Endodermal cell (in vitro differentiated cells): ENCODE measurements around the gene GZMB. TPM values are rescaled to one million over a fixed set of nuclear protein-coding genes. Genes with fewer than 3 reads are reported as not detected.

Experiments used
- DNase-seq: peaks from one replicate; pipeline ENCODE4 v3.0.0-alpha.2; 2017
- H3K27ac ChIP-seq: 2 replicates; pipeline ENCODE4 v1.5.1; 2013; ENCODE audit warnings: mild to moderate bottlenecking, low read depth, low read length, moderate library complexity
- H3K27me3 ChIP-seq: 2 replicates; pipeline ENCODE4 v1.6.1; 2013; ENCODE audit warnings: mild to moderate bottlenecking, low read length, moderate library complexity; ENCODE audit not compliant: insufficient read depth, control insufficient read depth, poor library complexity, severe bottlenecking
- H3K36me3 ChIP-seq: 2 replicates; pipeline ENCODE4 v1.7.0; 2013; ENCODE audit warnings: mild to moderate bottlenecking, low read length, moderate library complexity; ENCODE audit not compliant: control insufficient read depth, insufficient read depth
- H3K4me1 ChIP-seq: one replicate; pipeline ENCODE4 v1.7.0; 2013; ENCODE audit warnings: low read length; ENCODE audit not compliant: control insufficient read depth, insufficient read depth
- H3K4me3 ChIP-seq: 2 replicates; pipeline ENCODE4 v1.5.1; 2013; ENCODE audit warnings: mild to moderate bottlenecking, low read length, moderate library complexity
- H3K9ac ChIP-seq: 2 replicates; pipeline ENCODE4 v1.6.1; 2013; ENCODE audit warnings: mild to moderate bottlenecking, low read length, moderate library complexity; ENCODE audit not compliant: poor library complexity, severe bottlenecking; ENCODE audit errors: extremely low read depth
- H3K9me3 ChIP-seq: 2 replicates; pipeline ENCODE4 v1.6.1; 2013; ENCODE audit warnings: mild to moderate bottlenecking, low read length, moderate library complexity; ENCODE audit not compliant: control insufficient read depth
- H3K27ac Mint-ChIP-seq: 2 replicates; pipeline ENCODE4 v1.8.0; 2020; ENCODE audit warnings: mixed read lengths
- H3K27me3 Mint-ChIP-seq: 2 replicates; pipeline ENCODE4 v1.8.0; 2021; ENCODE audit warnings: mild to moderate bottlenecking, mixed read lengths; ENCODE audit not compliant: insufficient read depth
- H3K36me3 Mint-ChIP-seq: 2 replicates; pipeline ENCODE4 v1.8.0; 2020; ENCODE audit warnings: low read depth, mixed read lengths
- H3K4me1 Mint-ChIP-seq: 2 replicates; pipeline ENCODE4 v1.8.0; 2020; ENCODE audit warnings: mixed read lengths
- H3K4me3 Mint-ChIP-seq: 2 replicates; pipeline ENCODE4 v1.8.0; 2020; ENCODE audit warnings: mild to moderate bottlenecking, moderate library complexity, mixed read lengths
- H3K9me3 Mint-ChIP-seq: 2 replicates; pipeline ENCODE4 v1.8.0; 2020; ENCODE audit warnings: mild to moderate bottlenecking, mixed read lengths
- CTCF ChIP-seq: fragments of 200-600 bp; sonication (generic); conservative IDR thresholded peaks from 2 replicates; pipeline ENCODE4 v1.5.0; 2021; ENCODE audit warnings: antibody characterized with exemption, mild to moderate bottlenecking
- WGBS, 2 experiments: methylation state at CpG; one replicate each; pipeline versions ENCODE4 v1.1.5 to v1.1.7; 2013; ENCODE audit warnings: missing lambda C conversion rate in 2 of 2, mixed read lengths in 1 of 2; ENCODE audit not compliant: insufficient coverage in 1 of 2, insufficient read length in 1 of 2; 5-methylcytosine and 5-hydroxymethylcytosine counted together
- total RNA-seq, 2 donors: library from RNA; stranded (reverse); fragmentation: NEBNext Ultra II Directional in 1 of 2; extraction: Animal tissue kit (Norgen Biotek cat#: 25700) in 1 of 2; gene quantifications; 2 replicates in 1 of 2; 3 replicates in 1 of 2; pipeline ENCODE4 v1.2.1, GENCODE V29; 2021

Gene GZMB
- total RNA-seq, 2 donors from 2014 or later, result not detected

- 81 to 100% methylated on average over 1 to 3 of the region's 3 CpGs for WGBS, 2 experiments
These were observed 27.7 kb downstream of the GZMB start for GRCh38 chr14:24606297-24606696.

GRCh38 chr14:24605435-24606190, 28.4 kb downstream of the GZMB start:
- H3K27me3 Mint-ChIP-seq, result no peaks in the 10 kb centered on the region
- H3K36me3 Mint-ChIP-seq, result no peaks in the 10 kb centered on the region
- peak; percentile 84 for TF ChIP-seq CTCF
- no peaks in the 10 kb centered on the region for H3K27me3 ChIP-seq
- 83 to 84% methylated on average over 3 of the region's 3 CpGs for WGBS, 2 experiments
- H3K4me3 ChIP-seq, result no peak overlapping the region
- no peaks in the 10 kb centered on the region for H3K9me3 Mint-ChIP-seq
- H3K4me1 Mint-ChIP-seq, result peaks cover 5% of the 10 kb centered on the region
- H3K27ac Mint-ChIP-seq, result no peak overlapping the region
- no peak overlapping the region for H3K9ac ChIP-seq
- no peak overlapping the region for H3K27ac ChIP-seq
- peaks cover 9% of the 10 kb centered on the region for H3K4me1 ChIP-seq
- no peaks in the 10 kb centered on the region for H3K36me3 ChIP-seq
- no peak overlapping the region for H3K4me3 Mint-ChIP-seq
- DNase-seq, result peak; percentile 91
- H3K9me3 ChIP-seq, result no peaks in the 10 kb centered on the region

More at GRCh38 chr14:24606297-24606696, 27.7 kb downstream of the GZMB start:
- no peak overlapping the region for H3K9ac ChIP-seq
- Mint-ChIP-seq H3K27me3 (no peaks in the 10 kb centered on the region), H3K27ac (no peak overlapping the region), H3K4me1 (peaks cover 5% of the 10 kb centered on the region), H3K9me3 (no peaks in the 10 kb centered on the region), H3K36me3 (no peaks in the 10 kb centered on the region), H3K4me3 (no peak overlapping the region)
- no peaks in the 10 kb centered on the region for H3K27me3 ChIP-seq
- H3K36me3 ChIP-seq, result no peaks in the 10 kb centered on the region
- peaks cover 9% of the 10 kb centered on the region for H3K4me1 ChIP-seq
- H3K27ac ChIP-seq, result no peak overlapping the region
- H3K9me3 ChIP-seq, result no peaks in the 10 kb centered on the region
- no peak for DNase-seq
- no peak for TF ChIP-seq CTCF
- no peak overlapping the region for H3K4me3 ChIP-seq

- Histone ChIP-seq H3K36me3 (no peaks in the 10 kb centered on the region), H3K4me3 (no peak overlapping the region), H3K4me1 (no peaks in the 10 kb centered on the region), H3K9ac (no peak overlapping the region), H3K27ac (no peak overlapping the region), H3K27me3 (no peaks in the 10 kb centered on the region), H3K9me3 (peaks cover 4% of the 10 kb centered on the region)
- no peak overlapping the region for H3K4me3 Mint-ChIP-seq
- H3K4me1 Mint-ChIP-seq, result no peaks in the 10 kb centered on the region
- no peak for DNase-seq
- H3K9me3 Mint-ChIP-seq, result peaks cover 53% of the 10 kb centered on the region
- TF ChIP-seq CTCF, result no peak
- no peaks in the 10 kb centered on the region for H3K36me3 Mint-ChIP-seq
- no peak overlapping the region for H3K27ac Mint-ChIP-seq
- peaks cover 1% of the 10 kb centered on the region for H3K27me3 Mint-ChIP-seq
These were observed 36.6 kb downstream of the GZMB start for GRCh38 chr14:24597403-24597802.
